SH-SY5Y (cell line): ENCODE measurements around the gene COL9A2.

ENCODE experiments used
- GATA2 ChIP-seq: IDR thresholded peaks from 2 replicates; pipeline ENCODE4 v1.6.1; 2011; ENCODE audit warnings: mild to moderate bottlenecking, low read depth, low read length
- GATA3 ChIP-seq: IDR thresholded peaks from 2 replicates; pipeline ENCODE4 v1.6.1; 2011; ENCODE audit warnings: low read depth, mild to moderate bottlenecking, low read length, moderate library complexity

DNA sequence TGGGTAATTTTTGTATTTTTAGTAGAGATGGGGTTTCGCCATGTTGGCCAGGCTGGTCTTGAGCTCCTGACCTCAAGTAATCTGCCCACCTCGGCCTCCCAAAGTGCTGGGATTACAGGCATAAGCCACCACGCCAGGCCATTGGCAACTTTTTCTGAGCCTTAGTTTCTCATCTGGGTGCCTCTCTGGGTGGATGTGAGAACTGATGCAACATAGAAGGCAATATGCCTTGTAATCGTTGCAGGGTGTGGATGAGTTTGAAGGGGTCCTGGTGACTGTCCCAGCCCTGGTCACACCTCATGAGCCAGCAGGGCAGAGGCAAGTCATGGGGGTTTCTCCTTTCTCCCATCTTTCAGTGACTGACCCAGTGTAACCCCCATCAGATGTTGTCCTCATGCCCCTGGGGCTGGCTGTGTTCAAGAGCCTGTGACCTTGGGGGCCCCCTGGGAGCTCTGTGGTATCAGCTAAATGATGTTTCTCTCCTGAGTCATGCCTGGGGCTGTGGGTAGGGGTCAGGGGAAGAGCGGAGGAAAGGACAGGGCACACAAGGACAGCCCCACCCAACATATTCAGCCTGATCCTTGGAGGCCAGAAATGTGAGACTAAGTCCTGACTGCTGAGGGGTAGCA, 3.6 kb downstream of the COL9A2 start:
- TF ChIP-seq GATA2: no peak
- no peak for TF ChIP-seq GATA3
